Fibroblast of skin of abdomen (primary cell): ENCODE data around the gene CALM1.
A peak's percentile ranks its signal among the peaks of the same experiment; 100 is the strongest.

Experiments used
- DNase-seq: peaks from one replicate; pipeline ENCODE4 v3.0.0-alpha.2; 2013

The CALM1 gene

DNA sequence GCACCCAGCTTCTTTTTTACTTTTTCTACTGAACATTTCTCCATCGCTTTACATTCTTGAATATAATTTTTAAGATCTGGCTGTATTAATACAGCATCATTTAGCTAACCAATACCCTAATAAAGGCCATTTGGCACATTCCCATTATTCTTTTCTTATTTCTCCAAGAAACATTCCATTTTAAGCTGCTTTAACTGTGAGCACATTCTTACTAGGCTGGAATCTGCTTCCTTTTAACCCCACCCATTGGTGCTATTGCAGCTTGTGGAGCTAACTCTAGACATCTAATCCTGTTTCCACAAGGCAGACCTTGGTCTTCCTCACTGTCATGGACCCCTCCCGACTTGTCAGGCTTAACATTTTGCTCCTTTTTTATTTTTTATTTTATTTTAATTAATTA, 15.2 kb downstream of the CALM1 start:
- peak; percentile 30 for DNase-seq

DNA sequence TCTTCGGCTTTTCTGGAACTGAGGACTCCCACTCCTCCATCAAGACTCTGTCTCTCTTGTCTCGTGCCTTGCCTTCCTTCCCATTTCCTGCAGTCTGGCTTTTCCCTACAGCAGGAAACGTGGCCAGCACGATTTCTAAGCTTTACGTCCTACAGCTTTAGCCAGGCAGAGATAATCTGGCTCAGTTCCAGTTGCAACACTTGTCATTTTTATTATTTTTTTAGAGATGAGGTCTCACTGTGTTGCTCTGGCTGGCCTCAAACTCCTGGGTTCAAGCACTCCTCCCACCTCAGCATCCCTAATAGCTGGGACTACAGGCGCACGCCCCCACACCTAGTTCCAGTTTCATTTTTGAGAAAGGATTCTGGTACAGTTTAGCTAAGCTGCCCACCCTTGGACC, 19.9 kb downstream of the CALM1 start:
- no peak for DNase-seq

- DNase-seq: no peak
These were observed 21.2 kb downstream of the CALM1 start for GRCh38 chr14:90418053-90418452.

- DNase-seq: peak; percentile 95
These were observed 22.4 kb downstream of the CALM1 start for GRCh38 chr14:90419200-90419599.

- no peak for DNase-seq
These were observed 24.3 kb downstream of the CALM1 start for GRCh38 chr14:90421001-90421631.

DNA sequence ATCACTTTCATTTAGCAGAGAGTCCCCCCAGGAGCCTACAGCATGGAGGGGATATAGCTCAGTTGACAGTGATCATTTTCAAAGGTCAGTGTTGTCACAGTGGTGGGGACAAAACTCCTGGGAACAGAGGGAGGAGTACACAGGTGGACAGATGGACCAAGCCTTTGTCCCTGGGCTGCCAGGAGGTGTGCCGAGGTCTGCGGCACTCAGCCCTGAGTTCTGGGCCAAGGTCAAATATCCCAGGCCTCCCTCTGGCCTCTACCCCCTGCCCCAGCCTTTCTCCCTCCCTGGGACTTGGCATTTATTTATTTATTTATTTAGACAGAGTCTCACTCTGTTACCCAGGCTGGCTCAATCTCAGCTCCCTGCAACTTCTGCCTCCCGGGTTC, 24.8 kb downstream of the CALM1 start:
- DNase-seq: no peak

- no peak for DNase-seq
These were observed 26.3 kb downstream of the CALM1 start for GRCh38 chr14:90423166-90423565.

- no peak for DNase-seq
These were observed 27.2 kb downstream of the CALM1 start for GRCh38 chr14:90424075-90424474.

- DNase-seq: no peak
These were observed 28.0 kb downstream of the CALM1 start for GRCh38 chr14:90424686-90425372.

DNA sequence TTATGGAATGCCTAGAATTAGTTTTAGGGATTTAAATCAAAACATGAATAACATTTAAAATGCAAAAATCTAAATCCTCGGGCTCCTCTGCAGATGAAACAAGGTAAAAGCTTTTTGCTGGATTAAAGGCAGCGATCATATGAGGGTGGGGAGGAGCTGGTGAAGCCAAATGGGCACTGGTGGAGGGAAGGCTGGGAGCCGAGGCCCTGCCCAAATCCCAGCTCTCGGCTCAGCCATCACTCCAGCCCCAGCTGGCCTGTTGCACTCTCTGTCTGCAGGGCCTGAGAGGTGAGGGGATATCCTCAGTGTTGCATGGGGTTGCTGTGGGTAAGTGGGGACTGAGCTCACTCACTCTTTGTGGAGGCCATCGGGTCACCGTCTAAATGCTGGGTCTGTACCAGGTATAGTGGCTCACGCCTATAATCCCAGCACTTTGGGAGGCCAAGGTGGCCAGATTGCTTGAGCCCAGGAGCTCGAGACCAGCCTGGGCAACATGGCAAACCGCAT, 28.6 kb downstream of the CALM1 start:
- no peak for DNase-seq

GRCh38 chr14:90426031-90426540, 29.3 kb downstream of the CALM1 start:
- DNase-seq: no peak

DNA sequence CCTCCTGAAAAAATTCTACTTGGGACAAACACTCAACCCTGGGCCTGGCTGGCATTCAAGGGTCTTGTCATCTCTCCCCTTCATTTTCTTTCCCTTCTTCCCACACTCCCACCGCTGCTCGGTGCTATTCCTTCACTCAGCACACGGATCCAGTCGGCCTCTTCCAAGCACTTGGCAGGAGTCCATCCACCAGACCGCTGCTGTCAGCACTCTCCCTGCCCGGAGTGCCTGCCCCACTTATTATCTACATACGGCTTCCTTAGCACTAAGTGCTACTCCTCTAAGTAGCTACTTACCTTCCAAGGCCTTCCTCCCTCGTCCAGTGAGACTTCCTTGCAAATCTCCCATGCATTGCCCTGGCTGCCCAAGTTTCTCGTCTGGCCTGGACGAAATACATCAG, 29.8 kb downstream of the CALM1 start:
- DNase-seq: peak; percentile 32

- no peak for DNase-seq
These were observed 31.1 kb downstream of the CALM1 start for GRCh38 chr14:90427848-90428426.

DNA sequence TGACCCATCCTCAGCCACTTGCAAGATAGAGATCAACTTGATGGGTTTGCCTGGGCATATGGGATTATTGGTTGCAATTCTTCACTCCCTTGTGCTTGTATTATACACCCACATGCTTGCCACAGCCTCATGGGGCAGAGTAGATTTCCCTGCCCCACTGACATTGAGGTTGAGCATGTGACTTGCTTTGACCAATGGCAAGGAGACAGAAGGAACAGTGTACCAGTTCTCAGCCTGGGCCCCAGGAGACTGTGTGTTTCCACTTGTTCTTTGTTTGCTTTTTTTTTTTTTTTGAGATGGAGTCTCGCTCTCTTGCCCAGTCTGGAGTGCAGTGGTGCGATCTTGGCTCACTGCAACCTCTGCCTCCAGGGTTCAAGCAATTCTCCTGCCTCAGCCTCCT, 31.8 kb downstream of the CALM1 start:
- DNase-seq: no peak

DNA sequence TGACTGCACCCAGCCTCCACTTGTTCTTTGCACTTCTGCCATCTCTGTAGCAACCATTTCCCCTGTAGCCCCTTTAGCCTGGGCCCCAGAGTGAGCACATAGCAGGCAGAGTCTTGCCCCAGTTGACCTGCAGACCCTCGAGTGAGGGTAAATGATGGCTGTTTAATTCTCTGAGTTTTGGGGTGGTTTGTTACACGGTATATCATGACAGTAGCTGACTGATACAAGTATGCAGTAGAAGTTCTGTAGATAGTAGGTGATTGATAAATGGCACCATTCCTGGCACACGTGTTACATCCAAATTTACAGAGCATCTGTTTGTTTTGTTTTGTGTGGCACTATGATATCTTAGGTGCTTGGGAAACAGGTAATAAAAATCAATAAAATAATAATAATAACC, 32.4 kb downstream of the CALM1 start:
- DNase-seq: no peak

DNA sequence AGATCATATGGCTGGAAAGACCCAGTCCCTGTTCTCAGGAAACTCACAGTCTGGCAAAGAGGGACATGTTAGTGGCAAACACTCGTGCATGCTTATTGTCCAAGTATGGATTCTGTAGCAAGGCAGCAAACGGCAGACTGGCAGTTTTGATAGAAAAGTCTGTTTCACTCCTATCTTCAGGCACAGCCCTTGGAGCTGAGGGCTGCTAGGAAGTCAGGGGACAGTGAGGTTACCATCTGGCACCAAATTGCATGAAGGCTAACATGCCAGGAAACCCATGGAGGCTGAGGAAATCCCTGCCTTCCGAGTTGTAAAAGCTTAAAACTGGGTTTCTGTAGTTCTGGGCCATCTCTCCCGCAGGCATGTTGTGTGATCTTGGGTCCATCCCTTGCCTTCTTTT, 32.9 kb downstream of the CALM1 start:
- no peak for DNase-seq

DNA sequence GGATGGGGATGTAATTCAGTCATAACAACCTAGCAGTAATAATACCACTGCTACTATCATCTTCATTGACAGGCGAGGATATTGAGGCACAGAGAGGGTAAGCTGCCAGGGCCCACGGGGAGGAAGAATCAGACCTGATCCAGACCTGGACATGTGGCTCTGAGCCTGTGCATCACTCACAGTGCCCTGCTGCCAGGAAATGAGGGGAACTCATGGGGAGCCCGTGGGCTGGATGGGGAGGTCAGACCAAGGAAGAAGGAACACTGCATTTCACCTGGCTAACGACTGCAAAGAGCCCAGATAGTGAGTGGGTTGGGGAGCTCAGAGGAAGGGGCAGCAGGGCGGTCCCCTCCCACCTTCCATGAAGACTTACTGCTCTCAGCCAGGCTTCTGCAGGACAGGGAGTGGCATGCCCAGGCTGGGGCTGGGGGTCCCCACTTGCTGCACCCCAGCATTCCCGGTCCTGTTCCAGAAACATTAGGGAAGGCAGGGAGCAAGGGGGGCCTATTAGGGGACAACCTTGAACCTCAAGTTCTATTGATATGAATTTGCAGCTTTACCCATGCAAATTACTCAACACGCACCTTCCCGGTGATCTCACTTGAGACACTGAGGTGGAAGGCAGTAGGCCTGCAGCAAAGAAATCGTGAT, 37.7 kb downstream of the CALM1 start:
- DNase-seq: no peak

GRCh38 chr14:90438841-90439240, 42.0 kb downstream of the CALM1 start:
- no peak for DNase-seq

- no peak for DNase-seq
These were observed 43.2 kb downstream of the CALM1 start for GRCh38 chr14:90440021-90440451.

DNA sequence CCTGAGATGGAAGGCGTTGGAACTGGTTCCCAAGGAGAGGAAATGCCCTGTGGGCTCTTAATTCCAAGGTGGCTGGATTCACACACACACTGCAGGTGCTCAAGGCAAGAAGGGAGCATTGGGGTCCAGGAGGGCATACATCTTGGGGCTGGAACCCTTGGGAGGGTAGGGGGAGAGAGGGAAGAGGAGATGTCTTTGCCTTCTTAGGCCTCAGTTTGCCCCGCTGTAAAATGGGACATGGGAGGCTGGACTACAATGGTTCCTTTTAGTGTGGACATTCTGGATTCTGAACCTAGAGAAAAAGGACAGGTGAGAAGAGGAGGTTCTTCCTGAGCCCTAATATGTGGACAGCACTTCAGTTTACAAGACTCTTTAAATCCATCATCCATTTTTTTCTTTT, 43.8 kb downstream of the CALM1 start:
- no peak for DNase-seq

DNA sequence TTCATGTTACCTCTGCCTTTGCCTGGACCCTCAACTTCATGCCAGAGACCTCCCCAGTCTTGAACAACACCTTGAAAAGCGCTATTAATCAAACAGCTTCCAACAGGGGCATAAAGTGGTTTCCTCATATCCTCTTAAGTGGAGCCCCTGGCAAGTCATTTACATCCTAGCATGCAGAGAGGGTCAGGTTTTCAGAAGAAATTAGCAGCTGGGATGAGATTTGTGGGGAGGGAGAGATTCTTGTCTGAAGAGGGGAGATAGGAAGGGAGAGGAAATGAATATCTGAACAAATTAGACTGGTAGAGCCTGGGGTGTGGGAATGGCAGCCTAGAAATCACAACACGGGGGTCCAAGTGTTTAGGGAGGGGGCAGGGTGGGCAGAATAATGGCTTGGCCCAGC, 45.6 kb downstream of the CALM1 start:
- no peak for DNase-seq

GRCh38 chr14:90443161-90444076, 46.6 kb downstream of the CALM1 start:
- no peak for DNase-seq
